WI38 (cell line): ENCODE data around the gene PLCG2.

ENCODE experiments used
- H3K4me3 ChIP-seq: 2 replicates; pipeline ENCODE4 v1.5.1; 2011; ENCODE audit warnings: low read depth, mild to moderate bottlenecking, control low read depth, low read length
- CTCF ChIP-seq: IDR thresholded peaks from 2 replicates; pipeline ENCODE4 v1.5.1; 2012; ENCODE audit warnings: low read depth, mild to moderate bottlenecking, control low read depth, low read length

PLCG2 gene

GRCh38 chr16:81905277-81905676, 126.2 kb downstream of the PLCG2 start:
- TF ChIP-seq CTCF: no peak
- no peak overlapping the region for H3K4me3 ChIP-seq

- TF ChIP-seq CTCF: no peak
- H3K4me3 ChIP-seq: no peak overlapping the region
Observed at GRCh38 chr16:81907681-81908080, 128.6 kb downstream of the PLCG2 start.

- no peak overlapping the region for H3K4me3 ChIP-seq
- no peak for TF ChIP-seq CTCF
Observed at GRCh38 chr16:81908466-81909262, 129.6 kb downstream of the PLCG2 start.

- TF ChIP-seq CTCF: no peak
- H3K4me3 ChIP-seq: no peak overlapping the region
Observed at GRCh38 chr16:81910366-81910885, 131.3 kb downstream of the PLCG2 start.

DNA sequence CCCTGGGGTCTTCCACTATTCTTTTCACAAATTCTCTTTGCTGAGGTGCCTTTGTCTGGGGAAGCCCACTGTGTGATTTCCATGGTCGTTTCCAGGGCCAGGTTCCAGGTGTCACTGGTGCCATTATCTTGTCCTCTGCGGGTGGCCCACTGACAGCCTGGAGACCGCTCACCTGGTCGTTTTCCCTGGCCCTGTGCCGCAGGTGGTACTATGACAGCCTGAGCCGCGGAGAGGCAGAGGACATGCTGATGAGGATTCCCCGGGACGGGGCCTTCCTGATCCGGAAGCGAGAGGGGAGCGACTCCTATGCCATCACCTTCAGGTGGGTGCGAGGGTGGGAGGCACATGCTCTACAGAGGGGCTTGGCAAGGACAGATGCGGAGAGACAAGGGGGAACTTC, 133.3 kb downstream of the PLCG2 start:
- no peak for TF ChIP-seq CTCF
- no peak overlapping the region for H3K4me3 ChIP-seq

GRCh38 chr16:81913222-81913621, 134.1 kb downstream of the PLCG2 start:
- no peak for TF ChIP-seq CTCF
- no peak overlapping the region for H3K4me3 ChIP-seq

DNA sequence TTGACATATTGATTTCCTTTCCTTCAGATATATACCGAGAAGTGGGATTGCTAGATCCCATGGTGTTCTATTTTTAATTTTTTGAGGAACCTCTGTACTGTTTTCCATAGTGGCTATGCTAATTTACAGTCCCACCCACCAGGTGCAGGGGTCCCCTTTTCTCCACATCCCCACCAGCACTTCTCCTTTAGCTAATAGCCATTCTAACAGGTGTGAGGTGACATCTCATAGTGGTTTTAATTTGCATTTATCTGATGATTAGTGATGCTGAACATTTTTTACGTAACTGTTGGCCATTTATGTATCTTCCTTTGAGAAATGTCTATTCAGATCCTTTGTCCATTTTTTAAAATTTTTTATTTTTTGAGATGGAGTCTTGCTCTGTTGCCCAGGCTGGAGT, 138.3 kb downstream of the PLCG2 start:
- no peak overlapping the region for H3K4me3 ChIP-seq
- TF ChIP-seq CTCF: no peak
